HG02884 (cell line): ENCODE results near the gene IGF2BP2.
"Not testable (repeated sequence)": the region's sequence is repeated elsewhere in the genome, so short reads cannot be mapped to it uniquely, and the experiment has no call there.

ENCODE experiments used
- ATAC-seq: cut with Tn5 transposase; IDR thresholded peaks from one replicate; pipeline ENCODE4 v1.9.1; 2021; ENCODE audit warnings: mild to moderate bottlenecking, moderate library complexity; ENCODE audit not compliant: unreplicated experiment

Gene IGF2BP2

DNA sequence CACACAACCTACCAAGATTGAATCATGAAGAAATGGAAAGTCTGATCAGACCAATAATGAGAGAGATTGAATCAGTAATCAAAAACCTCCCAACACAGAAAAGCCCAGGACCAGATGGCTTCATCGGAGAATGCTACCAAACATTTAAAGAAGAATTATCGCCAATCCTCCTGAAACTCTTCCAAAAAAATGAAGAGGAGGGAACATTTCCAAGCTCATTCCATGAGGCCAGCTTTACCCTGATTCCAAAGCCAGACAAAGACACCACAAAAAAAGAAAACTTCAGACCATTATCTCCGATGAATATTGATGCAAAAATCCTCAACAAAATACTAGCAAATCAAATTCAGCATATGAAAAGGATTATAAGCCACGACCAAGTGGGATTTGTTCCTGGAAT, 144.6 kb downstream of the IGF2BP2 start:
- ATAC-seq = no peak

DNA sequence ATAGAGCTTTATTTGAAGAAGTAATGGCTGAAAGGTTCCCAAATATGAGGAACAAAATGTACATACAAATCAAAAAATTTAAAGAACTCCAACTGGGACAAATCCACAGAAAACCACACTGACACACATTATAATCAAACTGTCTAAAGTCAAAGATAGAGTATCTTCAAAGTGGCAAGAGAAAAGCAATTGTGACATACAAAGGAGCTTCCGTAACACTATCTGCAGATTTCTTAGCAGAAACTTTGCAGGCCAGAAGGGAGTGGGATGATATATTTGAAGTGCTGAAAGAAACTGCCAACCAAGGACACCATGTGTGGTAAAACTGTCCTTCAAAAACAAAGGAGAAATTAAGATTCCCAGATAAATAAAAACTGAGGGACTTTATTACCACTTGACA, 146.8 kb downstream of the IGF2BP2 start:
- no peak for ATAC-seq

DNA sequence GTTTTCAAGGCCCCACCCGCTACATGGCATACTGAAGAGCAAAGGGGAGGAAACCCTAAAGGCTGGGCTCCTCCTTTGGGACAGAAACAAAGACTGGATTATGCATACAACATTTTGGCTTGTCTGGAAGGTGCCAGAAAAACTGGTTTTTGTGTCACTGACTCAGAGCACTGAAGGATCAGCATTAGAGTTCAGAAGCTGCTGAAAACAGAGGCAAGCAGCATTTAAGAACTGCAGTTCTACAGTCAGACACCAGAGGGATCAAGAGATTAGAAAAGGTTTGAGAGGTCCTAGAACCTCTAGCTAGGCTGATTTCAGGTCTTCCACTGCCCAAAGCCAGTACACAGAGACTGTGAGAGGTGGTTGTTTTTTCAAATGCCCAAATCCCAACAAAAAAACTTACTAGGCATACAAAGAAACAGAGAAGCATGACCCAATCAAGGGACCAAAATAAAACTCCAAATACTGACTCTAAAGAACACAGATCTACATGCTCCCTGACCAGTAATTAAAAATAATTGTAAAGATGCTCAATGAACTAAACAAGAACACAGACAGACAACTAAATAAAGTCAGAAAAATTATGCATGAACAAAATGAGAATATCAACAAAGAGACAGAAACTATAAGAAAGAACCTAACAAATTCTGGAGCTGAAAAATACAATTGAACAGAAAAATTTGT, 147.6 kb downstream of the IGF2BP2 start:
- ATAC-seq = no peak

DNA sequence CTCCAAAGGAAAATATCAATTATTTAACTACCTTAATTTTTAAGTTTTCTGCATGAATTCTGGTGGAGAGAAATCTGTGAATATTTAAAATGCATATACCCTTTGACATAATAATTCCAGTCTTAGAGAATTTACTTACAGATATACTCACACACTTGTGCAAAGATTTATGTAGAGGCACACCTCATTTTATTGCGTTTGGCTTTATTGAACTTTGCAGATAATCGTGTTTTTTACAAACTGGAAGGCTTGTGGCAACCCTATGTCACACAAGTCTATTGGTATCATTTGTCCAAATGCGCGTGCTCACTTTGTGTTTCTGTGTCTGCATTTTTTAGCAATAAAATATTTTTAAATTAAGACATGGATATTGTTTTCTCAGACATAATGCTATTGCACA, 157.3 kb downstream of the IGF2BP2 start:
- ATAC-seq = no peak

DNA sequence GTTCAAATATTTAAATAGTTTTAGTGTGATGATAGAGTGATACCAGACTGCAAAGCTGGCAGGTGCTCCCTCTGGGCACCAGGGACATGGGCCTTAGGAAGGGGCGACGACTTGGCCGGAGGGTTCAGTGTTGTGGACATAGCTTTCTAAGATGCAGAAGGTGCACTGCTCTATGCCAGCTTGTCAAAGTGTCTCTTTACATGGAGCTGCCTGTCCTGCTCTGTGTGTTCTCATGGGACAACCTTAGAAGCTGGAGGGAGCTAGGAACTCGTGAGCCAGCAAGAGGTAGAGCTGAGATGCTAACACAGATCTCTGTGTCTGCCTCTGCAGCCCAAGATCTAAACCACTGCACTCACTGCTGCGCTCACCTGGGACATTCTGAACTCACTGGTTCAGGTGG, 160.9 kb downstream of the IGF2BP2 start:
- ATAC-seq = no peak

DNA sequence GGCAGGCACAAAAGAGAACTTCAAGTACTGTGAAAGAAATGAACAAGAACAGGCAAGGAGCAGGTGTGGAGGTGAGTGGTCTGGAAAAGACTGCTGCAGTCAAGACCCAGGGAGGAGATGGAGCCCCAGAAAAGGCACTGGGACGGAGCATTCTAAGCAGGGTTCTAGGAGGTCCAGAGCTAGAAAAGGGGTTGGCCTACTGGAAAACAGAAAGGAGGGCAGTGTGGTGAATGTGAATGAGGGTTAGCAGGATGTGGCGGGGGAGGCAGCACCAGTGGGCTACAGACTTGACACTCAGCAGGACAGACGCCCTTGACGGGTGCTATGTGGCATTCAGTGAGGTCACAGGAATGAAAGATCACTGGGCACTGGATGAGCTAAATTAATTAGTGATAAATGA, 163.1 kb downstream of the IGF2BP2 start:
- ATAC-seq = no peak

DNA sequence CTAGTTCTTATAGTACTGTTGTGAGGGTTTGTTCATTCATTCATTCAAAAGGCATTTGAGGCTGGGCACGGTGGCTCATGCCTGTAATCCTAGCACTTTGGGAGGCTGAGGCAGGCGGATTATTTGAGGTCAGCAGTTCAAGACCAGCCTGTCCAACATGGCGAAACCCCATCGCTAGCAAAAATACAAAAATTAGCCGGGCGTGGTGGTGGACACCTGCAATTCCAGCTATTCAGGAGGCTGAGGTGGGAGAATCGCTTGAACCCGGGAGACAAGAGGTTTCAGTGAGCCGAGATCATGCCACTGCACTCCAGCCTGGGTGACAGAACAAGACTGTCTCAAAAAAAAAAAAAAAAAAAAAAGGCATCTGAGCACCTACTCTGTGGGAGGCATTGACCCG, 163.5 kb downstream of the IGF2BP2 start:
- not testable (repeated sequence) for ATAC-seq

DNA sequence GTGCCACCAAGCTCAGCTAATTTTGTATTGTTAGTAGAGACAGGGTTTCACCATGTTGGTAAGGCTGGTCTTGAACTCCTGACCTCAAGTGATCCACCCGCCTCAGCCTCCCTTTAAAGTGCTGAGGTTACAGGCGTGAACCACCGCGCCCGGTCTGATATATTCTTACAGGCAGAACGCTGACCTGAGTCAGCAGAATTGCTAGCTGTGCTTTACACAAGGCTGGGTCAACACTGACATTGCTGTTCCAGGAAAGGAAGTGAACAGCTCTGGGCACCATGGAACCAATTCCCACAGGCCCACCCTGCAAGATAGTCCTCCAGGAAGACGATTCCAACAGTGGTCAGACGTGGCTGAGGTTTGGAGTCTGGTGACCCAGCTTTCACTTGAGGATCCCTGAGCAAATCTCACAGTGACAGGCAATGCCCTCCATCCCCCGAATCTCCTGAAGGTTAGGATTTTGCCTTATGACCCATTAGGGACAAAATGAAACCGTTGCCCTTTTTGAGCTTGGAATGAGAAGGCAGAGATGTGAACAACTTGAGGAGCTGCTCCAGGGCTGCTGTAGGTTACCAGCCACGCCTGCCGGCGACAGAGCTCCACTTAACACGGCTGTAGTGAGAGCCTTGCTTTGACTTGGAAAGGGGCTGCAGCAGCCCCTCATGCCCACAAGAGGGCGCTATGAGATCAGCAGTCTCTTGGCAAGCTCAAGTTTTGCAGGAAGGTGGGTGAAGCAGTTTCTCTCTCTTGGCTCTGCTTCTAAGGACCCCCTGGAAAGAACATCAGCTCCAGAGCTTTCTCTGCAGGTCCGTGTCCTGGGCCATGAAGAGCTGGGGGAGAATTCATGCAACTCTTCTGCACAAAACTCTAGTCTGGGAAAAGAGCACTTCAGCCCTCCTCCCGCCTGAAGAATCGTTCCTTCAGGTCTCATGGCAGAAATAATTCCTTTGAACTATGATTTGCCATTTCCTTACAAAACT, 164.6 kb downstream of the IGF2BP2 start:
- ATAC-seq = no peak

DNA sequence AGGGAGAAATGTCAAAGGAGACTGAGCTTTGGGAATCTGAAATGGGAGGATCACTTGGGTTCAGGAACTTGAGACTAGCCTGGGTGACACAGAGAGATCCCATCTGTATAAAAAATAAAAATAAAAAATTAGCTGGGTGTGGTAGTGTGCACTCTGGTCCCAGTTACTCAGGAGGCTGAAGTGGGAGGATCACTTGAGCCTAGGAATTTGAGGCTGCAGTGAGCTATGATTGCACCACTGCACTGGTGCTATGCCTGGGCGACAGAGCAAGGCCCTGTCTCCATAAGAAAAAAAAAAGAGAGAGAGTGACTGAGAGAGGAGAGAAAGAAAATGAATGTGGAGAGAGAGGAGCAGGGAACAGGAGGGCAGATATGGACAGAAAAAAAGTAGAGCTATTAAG, 165.9 kb downstream of the IGF2BP2 start:
- no peak for ATAC-seq

DNA sequence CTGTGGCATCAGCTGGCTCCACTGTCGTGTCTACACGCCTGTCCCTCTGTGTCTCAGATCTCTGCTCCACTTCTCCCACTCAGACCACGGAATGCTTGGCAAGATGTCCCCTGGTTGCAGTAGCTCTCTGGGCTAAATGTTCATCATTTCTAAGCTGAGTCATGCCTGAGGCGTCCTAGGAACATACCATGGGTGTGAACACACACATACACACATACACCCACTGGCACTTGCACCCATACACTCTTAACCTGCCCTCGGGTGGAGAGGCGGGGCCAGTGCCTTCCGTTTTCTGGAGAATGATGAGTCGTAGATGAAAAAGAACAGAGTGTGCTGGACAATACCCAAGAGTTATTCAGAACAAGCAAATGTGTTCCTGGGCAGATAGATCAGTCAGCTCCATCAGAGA, 166.3 kb downstream of the IGF2BP2 start:
- ATAC-seq = no peak

DNA sequence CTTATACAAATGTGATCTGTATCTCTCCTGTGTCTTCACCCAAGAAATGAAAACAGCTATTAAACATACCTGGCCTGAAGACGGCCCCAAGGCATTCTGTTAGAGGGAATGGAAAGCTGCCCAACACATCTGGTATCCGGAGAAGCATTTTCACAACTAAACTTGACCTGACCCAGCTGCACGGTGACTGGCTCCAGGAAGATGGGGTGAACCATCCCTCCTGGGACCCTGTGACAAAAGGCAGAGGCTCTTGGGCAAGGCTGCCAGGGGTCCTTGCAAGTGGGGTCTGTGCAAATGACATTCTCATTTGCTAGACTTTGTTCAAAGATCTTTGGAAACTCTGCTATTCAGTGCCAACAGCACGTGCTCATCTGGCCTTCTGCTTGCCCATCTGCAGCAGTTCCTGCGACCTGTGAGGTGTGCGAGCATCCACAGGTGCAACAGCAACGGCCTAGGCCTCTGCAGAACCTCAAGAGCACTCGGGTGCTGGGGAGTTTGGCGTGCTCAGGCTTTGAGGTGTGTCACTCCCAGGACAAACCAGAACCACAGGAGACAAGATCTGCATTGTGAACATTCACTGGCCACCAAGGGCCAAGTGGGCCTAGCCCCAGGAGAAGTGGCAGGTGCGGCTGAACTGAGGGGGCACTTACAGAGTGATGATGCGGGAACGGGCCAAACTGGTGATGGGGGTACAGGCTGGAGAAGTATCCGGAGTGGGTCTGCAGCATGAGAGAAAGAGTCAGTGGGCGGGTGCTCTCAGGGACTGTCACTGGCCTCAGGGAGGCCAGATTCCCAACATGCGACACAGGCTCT, 166.9 kb downstream of the IGF2BP2 start:
- no peak for ATAC-seq

DNA sequence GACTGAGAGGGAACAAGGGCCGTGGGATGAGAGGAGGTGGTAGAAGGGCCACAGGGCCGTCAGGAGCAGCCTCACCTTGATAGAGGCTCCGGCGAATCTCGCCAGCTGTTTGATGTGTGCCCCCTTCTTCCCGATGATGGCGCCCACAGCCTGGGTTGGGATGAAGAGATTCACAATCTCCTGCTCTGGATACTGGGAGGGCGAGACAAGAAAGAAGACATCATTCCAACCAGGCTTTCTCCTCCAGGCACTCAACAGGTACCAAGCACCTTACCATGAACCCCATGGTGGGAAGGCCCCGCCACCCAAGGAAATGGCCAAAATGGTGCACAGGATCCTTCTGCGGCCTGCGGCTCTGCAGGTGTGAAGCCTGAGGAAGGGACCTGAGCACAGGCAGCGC, 167.6 kb downstream of the IGF2BP2 start:
- no peak for ATAC-seq

DNA sequence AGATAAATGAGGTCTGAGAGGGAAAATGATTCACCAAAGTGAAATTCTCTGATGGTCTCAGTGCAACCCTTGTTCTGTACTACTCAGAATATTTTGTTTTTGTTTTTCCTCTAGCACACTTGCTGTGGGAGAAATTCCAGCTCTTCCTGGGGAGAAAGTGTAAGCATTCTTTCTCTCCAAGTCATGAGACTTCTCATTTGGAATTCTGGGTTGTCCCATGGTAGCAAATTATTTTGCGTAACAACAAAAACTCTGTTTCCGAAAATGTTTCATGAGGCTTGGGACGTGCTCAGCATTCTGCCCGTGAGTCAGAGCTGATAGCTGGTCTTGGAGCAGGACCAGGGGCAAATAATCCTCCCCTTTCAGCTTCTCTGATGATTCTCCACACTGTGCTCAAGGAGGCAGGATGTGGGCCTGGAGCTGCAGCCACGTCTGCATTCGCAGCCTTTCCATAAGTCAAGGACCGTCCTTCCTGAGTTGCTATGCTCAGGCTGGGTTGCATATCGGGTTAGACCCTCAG, 168.5 kb downstream of the IGF2BP2 start:
- no peak for ATAC-seq

DNA sequence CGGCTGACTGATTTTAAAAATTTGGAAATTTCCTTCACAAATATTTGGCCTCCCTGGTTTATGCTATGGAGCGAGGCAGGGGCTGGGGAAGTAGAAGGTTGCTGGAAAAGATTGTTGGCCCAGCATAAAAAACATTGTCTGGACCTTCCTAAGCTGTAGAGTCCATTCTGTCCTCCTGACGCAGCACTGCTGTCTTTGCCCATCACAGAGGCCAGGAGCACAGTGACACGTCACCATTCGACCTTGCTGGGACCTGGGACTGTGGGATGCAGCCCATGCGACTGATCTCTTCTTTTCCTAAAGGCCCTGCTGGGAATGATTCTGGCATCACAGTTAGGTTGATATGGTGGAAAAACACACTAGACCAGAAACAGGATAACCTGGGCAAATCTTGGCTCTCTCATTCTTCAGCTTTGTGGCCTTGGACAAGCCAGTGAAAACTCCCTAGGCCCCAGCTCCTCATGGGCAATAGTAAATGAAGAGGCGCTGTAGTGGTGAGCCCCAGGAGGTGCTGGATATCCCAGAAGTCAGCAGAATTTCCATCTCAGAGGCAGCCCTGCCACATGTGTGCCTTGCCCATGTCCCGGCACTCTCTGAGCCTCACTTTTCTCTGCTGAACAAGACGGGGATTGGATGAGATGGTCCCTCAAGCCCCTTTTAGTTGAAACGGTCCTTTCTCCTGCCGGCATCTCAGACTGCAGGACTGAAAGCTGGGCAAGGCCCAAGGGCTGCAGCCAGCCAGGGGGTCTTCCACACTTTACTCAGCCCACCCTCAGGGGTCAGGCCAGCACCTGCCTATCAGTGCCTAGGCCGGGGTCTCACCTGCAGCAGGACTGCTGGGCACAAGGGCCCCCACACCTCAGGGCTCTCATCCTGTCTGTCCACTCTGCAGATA, 169.2 kb downstream of the IGF2BP2 start:
- no peak for ATAC-seq

DNA sequence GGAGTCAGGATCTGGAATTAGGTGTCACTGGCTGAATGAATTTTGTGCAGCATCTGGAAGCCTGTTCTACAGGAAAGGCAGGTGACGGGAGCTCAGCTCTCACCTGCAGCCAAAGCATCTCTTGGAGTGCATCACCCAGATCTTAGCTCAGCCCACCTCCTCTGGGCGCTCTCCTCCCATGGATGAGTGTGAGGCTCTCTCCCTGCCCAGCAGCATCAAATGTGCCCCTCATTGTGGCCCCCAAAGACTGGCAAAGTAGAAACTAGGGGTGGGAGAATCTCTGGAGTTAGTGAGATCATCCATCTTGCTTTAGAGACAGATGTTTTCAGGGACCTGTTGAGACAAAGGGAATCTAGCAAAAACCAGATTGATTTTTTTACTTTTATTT, 170.1 kb downstream of the IGF2BP2 start:
- no peak for ATAC-seq

DNA sequence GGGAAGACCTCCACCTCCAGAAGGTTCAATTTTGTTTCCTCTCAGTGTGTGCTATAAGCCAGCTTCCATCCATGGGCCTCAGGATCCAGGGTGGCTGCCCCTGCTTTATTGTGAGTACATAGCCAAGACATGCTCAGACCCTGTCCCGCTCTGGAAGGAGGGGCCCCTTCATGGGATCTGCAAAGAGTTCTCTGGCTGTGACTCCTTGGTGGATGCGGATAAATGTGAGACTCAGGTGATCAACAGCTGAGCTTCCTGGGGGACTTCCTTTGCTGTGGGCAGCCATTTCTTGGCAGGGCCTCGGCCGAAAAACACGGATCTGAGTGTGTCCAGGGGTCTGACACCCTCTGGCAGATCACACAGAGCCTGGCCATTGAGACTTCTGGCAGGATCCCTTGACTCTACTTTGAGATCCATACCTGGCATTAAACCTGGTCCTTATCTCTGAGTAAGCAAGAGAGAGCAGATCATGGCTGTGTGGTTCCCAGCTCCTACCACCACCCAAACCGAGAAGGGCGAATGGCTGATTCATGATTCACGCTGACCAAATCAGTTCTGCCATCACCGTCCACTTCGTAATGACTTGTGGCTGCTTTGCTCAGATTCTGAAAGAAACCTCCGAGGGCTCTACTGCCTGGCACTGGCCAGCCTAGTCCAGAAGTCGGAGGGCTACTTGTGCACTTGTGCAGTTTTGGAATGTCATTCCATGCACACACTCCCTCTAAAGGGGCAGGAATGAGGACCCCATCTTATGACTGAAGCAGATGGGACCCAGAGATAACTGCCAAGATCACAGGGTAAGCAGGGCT, 170.7 kb downstream of the IGF2BP2 start:
- no peak for ATAC-seq

DNA sequence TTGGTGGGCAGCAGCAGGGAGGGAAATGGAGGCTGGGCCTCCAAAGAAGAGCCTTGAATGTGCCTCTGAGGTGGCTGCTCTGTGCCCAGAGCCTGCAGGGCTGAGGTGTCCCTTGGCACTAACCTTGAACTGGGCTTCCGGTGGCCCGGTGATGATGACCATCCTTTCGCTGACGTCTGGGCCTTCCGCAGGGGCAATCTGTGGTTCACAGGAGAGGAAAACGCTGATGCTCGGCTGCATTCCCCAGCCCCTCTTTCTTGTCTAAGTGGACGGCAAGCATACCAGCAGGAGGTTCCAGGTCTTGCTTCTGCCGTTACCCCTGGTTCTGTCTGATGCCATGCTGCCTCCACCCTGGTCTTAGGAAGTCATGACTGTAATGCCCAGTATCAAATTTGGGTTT, 172.9 kb downstream of the IGF2BP2 start:
- ATAC-seq = no peak

DNA sequence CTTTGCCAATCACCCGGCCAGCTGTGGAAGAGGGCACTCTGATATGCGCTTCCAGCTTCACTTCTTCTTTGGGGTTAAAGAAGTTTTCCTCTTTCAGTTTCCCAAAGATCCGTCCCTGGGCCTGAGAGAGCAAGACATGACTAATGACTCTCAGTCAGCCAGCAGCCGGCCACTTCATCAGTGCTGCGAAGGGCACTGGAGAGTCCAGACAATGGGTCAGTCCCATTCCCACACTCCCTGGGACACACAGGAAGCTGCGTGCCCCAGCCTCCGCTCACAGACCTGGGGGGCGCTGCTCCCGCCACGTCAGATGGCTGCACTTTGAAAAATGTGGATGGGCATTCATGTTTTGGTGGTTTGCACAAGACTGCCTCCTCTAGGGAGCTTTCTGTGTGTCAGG, 175.4 kb downstream of the IGF2BP2 start:
- no peak for ATAC-seq

DNA sequence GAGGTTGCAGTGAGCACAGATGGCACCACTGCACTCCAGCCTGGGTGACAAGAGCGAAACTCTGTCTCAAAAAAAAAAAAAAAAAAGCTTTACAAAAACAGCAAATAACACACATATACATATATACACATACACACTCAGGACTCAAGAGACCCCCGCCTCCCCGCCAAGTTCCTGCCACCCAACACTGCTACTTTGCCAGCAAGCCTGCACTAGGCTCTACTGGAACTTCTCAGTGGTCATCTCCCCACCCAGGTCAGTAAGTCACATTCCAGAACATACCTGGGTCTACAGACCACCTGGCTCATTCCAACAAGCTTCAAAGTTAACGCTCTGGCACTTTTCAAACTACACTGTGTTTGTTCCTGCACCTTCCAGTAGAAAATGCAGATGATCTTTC, 176.4 kb downstream of the IGF2BP2 start:
- no peak for ATAC-seq

DNA sequence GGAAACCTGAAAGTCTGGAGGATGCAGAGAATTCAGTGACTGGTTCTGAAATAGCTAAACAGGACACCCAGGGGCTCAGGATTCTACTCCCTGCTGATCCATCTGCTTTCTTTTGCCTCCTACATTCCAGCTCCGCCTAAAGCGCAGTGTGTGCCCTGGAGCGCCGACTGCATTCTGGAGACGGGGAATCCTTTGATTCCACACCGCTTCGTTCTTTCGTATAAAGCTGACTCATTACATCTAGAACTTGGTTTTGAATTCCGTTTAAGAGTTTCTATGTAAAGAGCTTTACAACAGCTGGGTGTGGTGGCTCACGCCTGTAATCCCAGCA, 177.0 kb downstream of the IGF2BP2 start:
- ATAC-seq = no peak
